ENCODE measurements around the gene BARD1.

GRCh38 chr2:214810671-214811070 lies 1.2 kb upstream of the BARD1 start:
- TF ChIP-seq ZNF33B (CRISPR knock-in tag; IDR thresholded peaks at IDR 0.05) = no peak
- no peak for TF ChIP-seq SMAD3 (CRISPR knock-in tag; IDR thresholded peaks at IDR 0.05)
- TF ChIP-seq PRDM15 (CRISPR knock-in tag; IDR thresholded peaks at IDR 0.05) = no peak
- TF ChIP-seq SNAPC2 (CRISPR knock-in tag; IDR thresholded peaks at IDR 0.05) = no peak
- no peak for TF ChIP-seq ARNT (IDR thresholded peaks at IDR 0.05)
- no peak for TF ChIP-seq REXO4 (CRISPR knock-in tag; IDR thresholded peaks at IDR 0.05; ENCODE audit: borderline replicate concordance)
- no peak for TF ChIP-seq CHD4 (IDR thresholded peaks at IDR 0.05; ENCODE audit: borderline replicate concordance, low read length)
